GM23248 (cell line): Measurements from ENCODE around the gene DLG2. TPM values are rescaled to one million over a fixed set of nuclear protein-coding genes. Genes with fewer than 3 reads are reported as not detected.

Experiments
- DNase-seq: peaks from one replicate; pipeline ENCODE4 v3.0.0-alpha.2; 2015
- H2AFZ ChIP-seq: fragments of 200-600 bp; sonication (generic); 2 replicates; pipeline ENCODE4 v1.6.1; 2016; ENCODE audit warnings: antibody characterized with exemption
- H3F3A ChIP-seq: fragments of 200-600 bp; sonication (generic); 2 replicates; pipeline ENCODE4 v1.6.1; 2016; ENCODE audit warnings: mild to moderate bottlenecking, antibody characterized with exemption, mixed run types; ENCODE audit not compliant: insufficient read depth
- H3K27ac ChIP-seq: fragments of 200-600 bp; sonication (generic); 2 replicates; pipeline ENCODE4 v1.5.1; 2016; ENCODE audit warnings: mild to moderate bottlenecking
- H3K27me3 ChIP-seq: fragments of 200-600 bp; sonication (generic); replicated peaks from 2 replicates; pipeline ENCODE4 v1.6.1; 2016; ENCODE audit warnings: mild to moderate bottlenecking; ENCODE audit not compliant: insufficient read depth
- H3K36me3 ChIP-seq: fragments of 200-600 bp; sonication (generic); 2 replicates; pipeline ENCODE4 v1.6.1; 2016; ENCODE audit warnings: low read depth, mild to moderate bottlenecking
- H3K4me1 ChIP-seq: fragments of 200-600 bp; sonication (generic); 2 replicates; pipeline ENCODE4 v1.6.1; 2016; ENCODE audit warnings: mild to moderate bottlenecking; ENCODE audit not compliant: insufficient read depth
- H3K4me2 ChIP-seq: fragments of 200-600 bp; sonication (generic); one replicate; pipeline ENCODE4 v1.6.1; 2016; ENCODE audit warnings: mild to moderate bottlenecking; ENCODE audit not compliant: unreplicated experiment
- H3K4me3 ChIP-seq: fragments of 200-600 bp; sonication (generic); 2 replicates; pipeline ENCODE4 v1.5.1; 2016; ENCODE audit warnings: mild to moderate bottlenecking
- H3K79me2 ChIP-seq: fragments of 200-600 bp; sonication (generic); 2 replicates; pipeline ENCODE4 v1.6.1; 2016; ENCODE audit warnings: mild to moderate bottlenecking; ENCODE audit not compliant: insufficient read depth
- H3K9ac ChIP-seq: fragments of 200-600 bp; sonication (generic); 2 replicates; pipeline ENCODE4 v1.6.1; 2016; ENCODE audit warnings: mild to moderate bottlenecking
- H3K9me2 ChIP-seq: fragments of 200-600 bp; sonication (generic); 2 replicates; pipeline ENCODE4 v1.6.1; 2016; ENCODE audit warnings: mixed run types, mild to moderate bottlenecking, moderate library complexity; ENCODE audit not compliant: insufficient read depth
- H3K9me3 ChIP-seq: fragments of 200-600 bp; sonication (generic); one replicate; pipeline ENCODE4 v1.6.1; 2017; ENCODE audit warnings: low read depth
- H4K20me1 ChIP-seq: fragments of 200-600 bp; sonication (generic); 2 replicates; pipeline ENCODE4 v1.6.0; 2016; ENCODE audit not compliant: insufficient read depth
- EZH2 ChIP-seq: fragments of 200-600 bp; sonication (generic); IDR thresholded peaks from 2 replicates; pipeline ENCODE4 v1.6.1; 2018; ENCODE audit warnings: antibody characterized with exemption, mild to moderate bottlenecking; ENCODE audit not compliant: insufficient read depth, poor library complexity, severe bottlenecking
- EZH2phosphoT487 ChIP-seq: fragments of 200-600 bp; sonication (generic); IDR thresholded peaks from 2 replicates; pipeline ENCODE4 v1.6.1; 2018; ENCODE audit warnings: antibody characterized with exemption, moderate library complexity, mild to moderate bottlenecking, low read depth; ENCODE audit not compliant: insufficient read depth
- WGBS, 2 experiments: methylation state at CpG; one replicate each; pipeline ENCODE4 v1.1.6; 2015 to 2017; ENCODE audit warnings: low lambda C conversion rate in 2 of 2, low coverage in 1 of 2; ENCODE audit errors: missing lambda C conversion rate in 2 of 2; 5-methylcytosine and 5-hydroxymethylcytosine counted together
- in situ Hi-C: fragments of 300-500 bp; cut with MboI; formaldehyde crosslinking; loops from 2 replicates; pipeline ENCODE4 v1.15.0; 2020
- polyA plus RNA-seq: library from polyadenylated mRNA; unstranded; fragments of >200 nt; fragmentation: Nextera tagmentation; extraction: Ambion mirVana; gene quantifications from 2 replicates; pipeline ENCODE4 v1.2.1, GENCODE V29; 2016
- total RNA-seq: library from RNA; depleted of rRNA; stranded (reverse); fragments of >200 nt; shearing (Covaris generic); gene quantifications from 2 replicates; pipeline ENCODE4 v1.2.3, GENCODE V29; 2014

DLG2 gene
- total and polyA plus RNA-seq, 2 experiments from 2014 or later = 1.1 to 1.7 TPM

GRCh38 chr11:84914511-84914910 lies 712.6 kb downstream of the DLG2 start:
- Histone ChIP-seq H4K20me1 (no peaks in the 10 kb centered on the region), H3K4me2 (no peak overlapping the region), H3F3A (no peaks in the 10 kb centered on the region), H3K9me2 (no peaks in the 10 kb centered on the region), H3K27ac (no peak overlapping the region), H2AFZ (no peak overlapping the region), H3K27me3 (no peaks in the 10 kb centered on the region), H3K79me2 (no peaks in the 10 kb centered on the region), H3K36me3 (no peaks in the 10 kb centered on the region), H3K4me1 (no peaks in the 10 kb centered on the region), H3K9me3 (no peaks in the 10 kb centered on the region), H3K4me3 (no peak overlapping the region), H3K9ac (no peak overlapping the region)
- in situ Hi-C loops = no loop called here
- DNase-seq = no peak
- TF ChIP-seq EZH2phosphoT487 (no peak), EZH2 (no peak)
- 83 to 84% methylated on average over 2 of the region's 2 CpGs for WGBS, 2 experiments

- WGBS, 2 experiments = 90 to 97% methylated on average over 2 of the region's 2 CpGs
- Histone ChIP-seq H3K36me3 (no peaks in the 10 kb centered on the region), H3K4me2 (no peak overlapping the region), H3K9me3 (no peaks in the 10 kb centered on the region), H3K9ac (no peak overlapping the region), H4K20me1 (no peaks in the 10 kb centered on the region), H3K79me2 (no peaks in the 10 kb centered on the region), H3F3A (no peaks in the 10 kb centered on the region), H3K27me3 (no peaks in the 10 kb centered on the region), H2AFZ (no peak overlapping the region), H3K4me1 (peaks cover 18% of the 10 kb centered on the region), H3K27ac (no peak overlapping the region), H3K9me2 (no peaks in the 10 kb centered on the region), H3K4me3 (no peak overlapping the region)
- in situ Hi-C loops = no loop called here
- DNase-seq = no peak
- TF ChIP-seq EZH2 (no peak), EZH2phosphoT487 (no peak)
Measured at GRCh38 chr11:84909740-84910139, 717.4 kb downstream of the DLG2 start.

GRCh38 chr11:84906995-84907394 lies 720.1 kb downstream of the DLG2 start:
- Histone ChIP-seq H4K20me1 (no peaks in the 10 kb centered on the region), H3F3A (no peaks in the 10 kb centered on the region), H3K27ac (peak overlapping the region; percentile 21; the same call in 1 of the 2 replicates), H3K4me1 (peaks cover 23% of the 10 kb centered on the region), H3K79me2 (no peaks in the 10 kb centered on the region), H3K36me3 (no peaks in the 10 kb centered on the region), H3K9me3 (no peaks in the 10 kb centered on the region), H2AFZ (no peak overlapping the region), H3K9me2 (no peaks in the 10 kb centered on the region), H3K4me2 (no peak overlapping the region), H3K27me3 (no peaks in the 10 kb centered on the region), H3K4me3 (no peak overlapping the region), H3K9ac (no peak overlapping the region)
- in situ Hi-C loops = no loop called here
- 21 to 26% methylated on average over 3 of the region's 3 CpGs for WGBS, 2 experiments
- peak; percentile 50 for DNase-seq
- TF ChIP-seq EZH2 (no peak), EZH2phosphoT487 (no peak)

- Histone ChIP-seq H3K9me2 (no peaks in the 10 kb centered on the region), H3F3A (no peaks in the 10 kb centered on the region), H4K20me1 (no peaks in the 10 kb centered on the region), H3K27me3 (no peaks in the 10 kb centered on the region), H3K9me3 (no peaks in the 10 kb centered on the region), H3K4me3 (no peak overlapping the region), H2AFZ (no peak overlapping the region), H3K27ac (no peak overlapping the region), H3K79me2 (no peaks in the 10 kb centered on the region), H3K4me1 (peaks cover 32% of the 10 kb centered on the region), H3K4me2 (no peak overlapping the region), H3K9ac (no peak overlapping the region), H3K36me3 (no peaks in the 10 kb centered on the region)
- TF ChIP-seq EZH2 (no peak), EZH2phosphoT487 (no peak)
- in situ Hi-C loops = no loop called here
- WGBS, 2 experiments = 48 to 49% methylated on average over 1 of the region's 1 CpG
- DNase-seq = no peak
Measured at GRCh38 chr11:84905411-84905810, 721.7 kb downstream of the DLG2 start.

GRCh38 chr11:84902445-84902844 lies 724.7 kb downstream of the DLG2 start:
- H3F3A ChIP-seq = no peaks in the 10 kb centered on the region
- WGBS, 2 experiments = 92 to 93% methylated on average over 3 of the region's 3 CpGs
- no peak overlapping the region for H3K27ac ChIP-seq
- no peak overlapping the region for H3K4me2 ChIP-seq
- no peak overlapping the region for H2AFZ ChIP-seq
- no peaks in the 10 kb centered on the region for H3K79me2 ChIP-seq
- H4K20me1 ChIP-seq = no peaks in the 10 kb centered on the region
- H3K4me3 ChIP-seq = no peak overlapping the region
- DNase-seq = no peak
- no peak overlapping the region for H3K9ac ChIP-seq
- H3K36me3 ChIP-seq = no peaks in the 10 kb centered on the region
- H3K9me3 ChIP-seq = no peaks in the 10 kb centered on the region
- H3K4me1 ChIP-seq = peaks cover 51% of the 10 kb centered on the region
- TF ChIP-seq EZH2phosphoT487 (no peak), EZH2 (no peak)
- no peaks in the 10 kb centered on the region for H3K27me3 ChIP-seq
- in situ Hi-C loops = no loop called here
- no peaks in the 10 kb centered on the region for H3K9me2 ChIP-seq
